Vagina (tissue), 2 donors: ENCODE data around the gene PTPRG. TPM values are rescaled to one million over a fixed set of nuclear protein-coding genes. Genes with fewer than 3 reads are reported as not detected.

Experiments
- DNase-seq, 2 donors: peaks; one replicate each; pipeline ENCODE4 v3.0.0-alpha.2; 2017; ENCODE audit errors: extremely low spot score in 2 of 2
- H3K27ac ChIP-seq: fragments of 200-600 bp; sonication (generic); one replicate; pipeline ENCODE4 v1.5.1; 2019
- H3K27me3 ChIP-seq: fragments of 200-600 bp; sonication (generic); one replicate; pipeline ENCODE4 v1.5.1; 2019
- H3K36me3 ChIP-seq, 2 donors: fragments of 200-600 bp; sonication (generic); one replicate each; pipeline ENCODE4 v1.5.1; 2017 to 2019
- H3K4me1 ChIP-seq: fragments of 200-600 bp; sonication (generic); one replicate; pipeline ENCODE4 v1.5.1; 2019
- H3K4me3 ChIP-seq, 2 donors: fragments of 200-600 bp; sonication (generic); 1 replicate in 1 of 2; 2 replicates in 1 of 2; pipeline ENCODE4 v1.5.1; 2016 to 2019
- H3K9me3 ChIP-seq: fragments of 200-600 bp; sonication (generic); one replicate; pipeline ENCODE4 v1.5.1; 2019
- CTCF ChIP-seq, 3 experiments: fragments of 450-650 bp in 2 of 3; fragments of 200-600 bp in 1 of 3; sonication (generic) in 1 of 3; IDR thresholded peaks; one replicate each; pipeline ENCODE4 v1.5.1; 2017 to 2019; ENCODE audit warnings: antibody characterized with exemption in 3 of 3, mild to moderate bottlenecking in 2 of 3, moderate library complexity in 2 of 3
- POLR2A ChIP-seq, 2 donors: fragments of 450-650 bp; IDR thresholded peaks; one replicate each; pipeline ENCODE4 v1.6.1; 2017; ENCODE audit warnings: antibody characterized with exemption in 2 of 2, mild to moderate bottlenecking in 2 of 2, moderate library complexity in 2 of 2
- POLR2AphosphoS5 ChIP-seq, 2 donors: sonication (generic); formaldehyde crosslinking; IDR thresholded peaks; one replicate each; pipeline ENCODE4 v1.9.0; 2017; ENCODE audit warnings: antibody characterized with exemption in 2 of 2, mild to moderate bottlenecking in 2 of 2, low read depth in 1 of 2; ENCODE audit not compliant: insufficient read depth in 1 of 2
- intact Hi-C: fragments of 100-400 bp; cut with DNase I; formaldehyde crosslinking; loops from one replicate; pipeline ENCODE4 v1.15.1; 2023
- total RNA-seq: library from RNA; depleted of rRNA; stranded (reverse); fragments of >200 nt; gene quantifications from one replicate; pipeline ENCODE4 v1.2.3, GENCODE V29; 2016

The PTPRG gene
- total RNA-seq, 1 donor from 2014 or later, result 47.6 TPM

DNA sequence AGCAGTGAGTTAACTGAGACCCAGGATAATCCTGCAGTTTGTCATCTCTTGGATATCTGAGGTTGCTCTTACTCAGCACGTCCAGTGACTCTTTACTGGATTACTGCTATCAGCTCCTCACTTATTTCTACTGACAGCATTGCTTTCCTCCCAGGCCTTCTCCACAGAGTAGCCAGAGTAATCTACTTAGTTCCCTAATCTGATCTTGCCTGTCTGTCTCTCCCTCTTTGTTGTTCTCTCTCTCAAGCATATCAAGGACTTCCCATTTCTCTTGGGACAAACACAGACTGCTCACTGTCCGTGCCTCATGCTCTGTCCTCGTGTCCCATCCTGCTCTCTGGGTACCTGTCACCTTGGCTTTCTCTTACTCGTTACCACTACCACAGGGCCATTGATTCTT, 435.7 kb downstream of the PTPRG start:
- H3K4me1 ChIP-seq, result peaks cover 12% of the 10 kb centered on the region
- no peaks in the 10 kb centered on the region for H3K36me3 ChIP-seq
- H3K27ac ChIP-seq, result no peak overlapping the region
- no peak for DNase-seq
- TF ChIP-seq POLR2AphosphoS5 (IDR thresholded peaks at IDR 0.05; ENCODE audit: insufficient read depth in 1 of 2, low read depth in 1 of 2) (no peak), CTCF (IDR thresholded peaks at IDR 0.05) (no peak), POLR2A (IDR thresholded peaks at IDR 0.05) (no peak)
- no peak overlapping the region for H3K4me3 ChIP-seq
- intact Hi-C loops, result no loop called here
- H3K9me3 ChIP-seq, result no peaks in the 10 kb centered on the region
- H3K27me3 ChIP-seq, result no peaks in the 10 kb centered on the region

DNA sequence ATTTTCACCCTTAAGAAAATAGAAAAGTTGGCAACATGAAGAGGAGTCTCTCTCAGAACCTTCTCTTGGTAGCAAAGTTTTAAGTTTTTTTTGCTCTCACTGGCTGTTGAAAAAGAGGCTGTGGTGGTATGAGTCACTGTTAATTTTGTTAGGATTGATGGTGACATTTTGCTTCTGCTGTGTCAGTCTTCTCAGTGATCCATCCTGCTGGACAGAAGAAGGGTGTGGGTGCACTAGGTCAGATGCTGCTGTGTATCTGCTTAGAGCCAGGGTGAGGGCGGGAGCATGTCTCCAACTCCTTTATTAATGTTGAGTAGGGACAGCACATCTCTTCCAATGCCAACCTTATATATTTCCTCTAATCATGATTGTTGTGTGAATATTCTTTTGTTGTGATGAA, 442.5 kb downstream of the PTPRG start:
- no peak for DNase-seq
- H3K4me3 ChIP-seq, result no peak overlapping the region
- no peaks in the 10 kb centered on the region for H3K36me3 ChIP-seq
- no peak for TF ChIP-seq POLR2A (IDR thresholded peaks at IDR 0.05)
- TF ChIP-seq CTCF (IDR thresholded peaks at IDR 0.05), result no peak
- TF ChIP-seq POLR2AphosphoS5 (IDR thresholded peaks at IDR 0.05; ENCODE audit: insufficient read depth in 1 of 2, low read depth in 1 of 2), result no peak
- H3K27me3 ChIP-seq, result no peaks in the 10 kb centered on the region
- no peaks in the 10 kb centered on the region for H3K4me1 ChIP-seq
- no peaks in the 10 kb centered on the region for H3K9me3 ChIP-seq
- H3K27ac ChIP-seq, result no peak overlapping the region
- intact Hi-C loops, result no loop called here

GRCh38 chr3:62007036-62007435, 445.7 kb downstream of the PTPRG start:
- peak overlapping the region; percentile 18 for H3K27ac ChIP-seq
- H3K4me1 ChIP-seq, result no peaks in the 10 kb centered on the region
- H3K4me3 ChIP-seq, result no peak overlapping the region
- intact Hi-C loops, result no loop called here
- no peaks in the 10 kb centered on the region for H3K36me3 ChIP-seq
- H3K9me3 ChIP-seq, result no peaks in the 10 kb centered on the region
- no peak for DNase-seq
- no peaks in the 10 kb centered on the region for H3K27me3 ChIP-seq
- no peak for TF ChIP-seq POLR2A (IDR thresholded peaks at IDR 0.05)
- TF ChIP-seq POLR2AphosphoS5 (IDR thresholded peaks at IDR 0.05; ENCODE audit: insufficient read depth in 1 of 2, low read depth in 1 of 2), result no peak
- no peak for TF ChIP-seq CTCF (IDR thresholded peaks at IDR 0.05)

DNA sequence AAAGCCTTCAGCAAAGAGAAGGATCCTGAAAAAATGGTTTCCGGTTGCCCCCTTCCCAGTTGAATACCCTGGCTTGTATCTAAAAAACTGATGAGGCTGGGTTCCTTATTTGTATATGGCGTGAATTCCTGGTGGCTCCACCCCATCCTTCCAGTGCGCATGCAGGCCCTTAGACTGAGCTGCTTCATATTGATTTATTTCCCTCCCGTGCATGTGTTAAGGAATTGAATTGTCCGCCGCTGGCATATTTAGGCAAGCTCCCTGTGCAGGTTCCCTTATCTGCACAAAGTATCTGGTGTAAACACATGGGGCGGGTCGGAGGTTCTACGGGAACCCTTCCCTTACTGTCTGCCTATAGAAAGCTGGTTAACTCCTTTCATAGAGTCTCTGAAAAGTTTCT, 449.6 kb downstream of the PTPRG start:
- intact Hi-C loops, result no loop called here

DNA sequence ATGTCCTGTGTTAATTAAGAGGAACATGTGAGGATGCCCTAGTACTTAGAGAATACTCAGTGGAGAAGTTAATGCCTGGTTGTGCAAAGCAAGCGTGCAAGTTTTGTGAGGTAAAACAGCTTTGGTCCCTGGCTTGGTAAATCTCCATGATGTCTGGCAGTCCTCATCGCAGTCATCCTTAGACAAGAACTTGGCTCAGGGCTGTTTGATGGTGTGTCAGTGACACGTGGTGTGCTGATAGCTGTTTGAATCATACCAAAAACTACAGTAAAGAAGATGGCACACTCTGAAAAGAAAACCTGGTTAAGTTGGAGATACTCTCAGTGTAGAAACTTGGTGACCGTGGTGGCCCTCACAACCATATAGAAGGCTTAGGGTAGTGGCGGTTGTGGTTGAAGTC, 450.3 kb downstream of the PTPRG start:
- Histone ChIP-seq H3K27ac (no peak overlapping the region), H3K4me1 (no peaks in the 10 kb centered on the region), H3K9me3 (no peaks in the 10 kb centered on the region), H3K27me3 (no peaks in the 10 kb centered on the region), H3K4me3 (no peak overlapping the region), H3K36me3 (no peaks in the 10 kb centered on the region)
- intact Hi-C loops, result no loop called here
- DNase-seq, result no peak
- TF ChIP-seq CTCF (IDR thresholded peaks at IDR 0.05) (no peak), POLR2AphosphoS5 (IDR thresholded peaks at IDR 0.05; ENCODE audit: insufficient read depth in 1 of 2, low read depth in 1 of 2) (no peak), POLR2A (IDR thresholded peaks at IDR 0.05) (no peak)

More for the DNA sequence above, 449.6 kb downstream of the PTPRG start:
- Histone ChIP-seq H3K27me3 (no peaks in the 10 kb centered on the region), H3K27ac (no peak overlapping the region), H3K9me3 (no peaks in the 10 kb centered on the region), H3K36me3 (no peaks in the 10 kb centered on the region), H3K4me3 (no peak overlapping the region), H3K4me1 (no peaks in the 10 kb centered on the region)
- no peak for DNase-seq
- TF ChIP-seq CTCF (IDR thresholded peaks at IDR 0.05), result no peak
- TF ChIP-seq POLR2AphosphoS5 (IDR thresholded peaks at IDR 0.05; ENCODE audit: insufficient read depth in 1 of 2, low read depth in 1 of 2), result no peak
- no peak for TF ChIP-seq POLR2A (IDR thresholded peaks at IDR 0.05)
